Adrenal gland (tissue), 12 donors: Measurements from ENCODE around the gene TMEM8B. TPM values are rescaled to one million over a fixed set of nuclear protein-coding genes. Genes with fewer than 3 reads are reported as not detected.
A peak's percentile ranks its signal among the peaks of the same experiment; 100 is the strongest.
"Not testable (repeated sequence)": the region's sequence is repeated elsewhere in the genome, so short reads cannot be mapped to it uniquely, and the experiment has no call there.

Experiments
- DNase-seq, 7 donors: peaks; one replicate each; pipeline ENCODE4 v3.0.0-alpha.2; 2019 to 2020
- H3K27ac ChIP-seq, 5 donors: fragments of 200-600 bp; sonication (generic) in 4 of 5; 1 replicate in 3 of 5; 2 replicates in 2 of 5; pipeline versions ENCODE4 v1.5.1 to v1.8.0; 2016 to 2020; ENCODE audit warnings: mild to moderate bottlenecking in 1 of 5
- H3K27me3 ChIP-seq: fragments of 200-600 bp; 2 replicates; pipeline ENCODE4 v1.8.0; 2021
- H3K36me3 ChIP-seq, 2 donors: fragments of 200-600 bp; replicated peaks in 1 of 2; 1 replicate in 1 of 2; 2 replicates in 1 of 2; pipeline versions ENCODE4 v1.5.1 to v1.8.0; 2018 to 2022
- H3K4me1 ChIP-seq, 2 donors: fragments of 200-600 bp; replicated peaks in 1 of 2; 1 replicate in 1 of 2; 2 replicates in 1 of 2; pipeline versions ENCODE4 v1.5.1 to v1.8.0; 2018 to 2021
- H3K4me3 ChIP-seq, 4 donors: fragments of 200-600 bp; sonication (generic) in 3 of 4; one replicate each; pipeline ENCODE4 v1.5.1; 2016 to 2018
- H3K9me3 ChIP-seq, 3 donors: fragments of 200-600 bp; sonication (generic) in 1 of 3; replicated peaks in 1 of 3; 1 replicate in 2 of 3; 2 replicates in 1 of 3; pipeline versions ENCODE4 v1.5.1 to v1.8.0; 2016 to 2021
- POLR2A ChIP-seq, 2 donors: fragments of 450-650 bp; IDR thresholded peaks; one replicate each; pipeline ENCODE4 v1.6.1; 2017; ENCODE audit warnings: antibody characterized with exemption in 2 of 2, mild to moderate bottlenecking in 2 of 2, moderate library complexity in 1 of 2
- WGBS, 4 donors: extraction: QIAGEN DNeasy Blood & Tissue Kit in 2 of 4; methylation state at CpG; one replicate each; pipeline versions ENCODE4 v1.1.5 to v1.1.7; 2013 to 2017; 5-methylcytosine and 5-hydroxymethylcytosine counted together
- intact Hi-C, 2 donors: fragments of 100-400 bp; cut with DNase I; formaldehyde crosslinking; loops; one replicate each; pipeline versions ENCODE4 v1.14.1 to v1.15.0; 2022 to 2023
- polyA plus RNA-seq, 3 donors: library from polyadenylated mRNA; stranded (reverse); fragments of 200-250 nt in 2 of 3; fragments of 350-450 nt in 1 of 3; fragmentation: Illumina TruSeq in 1 of 3; extraction: RNeasy Lipid Tissue Mini Kit (QIAGEN cat#74804) in 1 of 3; gene quantifications; one replicate each; pipeline ENCODE4 v1.2.3, GENCODE V29; 2013 to 2014
- small RNA-seq, 2 donors: library from RNA; depleted of rRNA; stranded (forward); fragments of <200 nt; gene quantifications; one replicate each; pipeline ENCODE3, GENCODE V24; 2016
- total RNA-seq, 9 donors: library from RNA; depleted of rRNA in 4 of 9; stranded (reverse); fragments of >200 nt in 4 of 9; fragments of 120-200 nt in 1 of 9; fragmentation: NEBNext Ultra II Directional in 1 of 9; extraction: Animal tissue kit (Norgen Biotek cat#: 25700) in 1 of 9; gene quantifications; one replicate each; pipeline versions ENCODE4 v1.1.0 to v1.2.4, GENCODE V29; 2013 to 2023
- TF ChIP-seq, protein P1 (sequence below), 6 experiments: fragments of 450-650 bp in 4 of 6; fragments of 200-600 bp in 2 of 6; sonication (generic) in 1 of 6; IDR thresholded peaks; 1 replicate in 5 of 6; 2 replicates in 1 of 6; pipeline versions ENCODE4 v1.5.1 to v1.8.0; 2016 to 2021; ENCODE audit warnings: antibody characterized with exemption in 6 of 6, mild to moderate bottlenecking in 2 of 6, moderate library complexity in 1 of 6
- donor health status: healthy with polysubstance abuse.
- donor health status: Bipolar disorder and iron deficiency.
- donor health status: DM: yes; HTN: yes; CAD: no.
- donor health status: DM: no; HTN: no; CAD: no.
- donor health status: DM: no; HTN: no; CAD: no.
- donor health status: DM: yes; HTN: yes; CAD: no.

Gene TMEM8B
- total and polyA plus RNA-seq, 12 donors = 5.5 to 43.6 (median 19.8) TPM

DNA sequence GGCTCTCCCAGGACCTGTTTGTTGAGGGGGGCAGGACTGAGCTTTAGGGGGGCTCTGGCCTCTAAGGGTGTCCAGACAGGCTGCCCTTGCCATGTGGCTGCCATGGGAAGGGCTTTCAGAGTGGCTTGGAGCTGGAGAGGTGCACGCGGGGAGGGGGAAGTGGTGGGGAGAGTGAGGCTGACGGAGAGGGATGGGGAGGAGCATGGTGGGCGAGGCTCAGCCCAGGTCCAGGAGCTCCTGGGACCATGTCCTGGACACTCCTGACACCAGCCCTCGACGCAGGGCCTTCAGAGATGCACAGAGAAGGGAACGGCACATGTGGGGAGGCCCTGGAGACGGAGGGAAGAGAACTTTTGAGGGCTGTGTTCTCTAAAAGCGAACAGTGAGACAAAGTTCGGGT lies 82.7 kb downstream of the TMEM8B start:
- Histone ChIP-seq H3K36me3 (no peaks in the 10 kb centered on the region), H3K9me3 (no peaks in the 10 kb centered on the region), H3K4me1 (peaks cover 31 to 41% of the 10 kb centered on the region in 2 donors), H3K27me3 (no peaks in the 10 kb centered on the region), H3K27ac (peak overlapping the region in 1 of 5 donors; percentile 31), H3K4me3 (no peak overlapping the region)
- WGBS, 4 donors = 77 to 89% (median 82%) methylated on average over 10 of the region's 10 CpGs
- TF ChIP-seq, protein P1, sequence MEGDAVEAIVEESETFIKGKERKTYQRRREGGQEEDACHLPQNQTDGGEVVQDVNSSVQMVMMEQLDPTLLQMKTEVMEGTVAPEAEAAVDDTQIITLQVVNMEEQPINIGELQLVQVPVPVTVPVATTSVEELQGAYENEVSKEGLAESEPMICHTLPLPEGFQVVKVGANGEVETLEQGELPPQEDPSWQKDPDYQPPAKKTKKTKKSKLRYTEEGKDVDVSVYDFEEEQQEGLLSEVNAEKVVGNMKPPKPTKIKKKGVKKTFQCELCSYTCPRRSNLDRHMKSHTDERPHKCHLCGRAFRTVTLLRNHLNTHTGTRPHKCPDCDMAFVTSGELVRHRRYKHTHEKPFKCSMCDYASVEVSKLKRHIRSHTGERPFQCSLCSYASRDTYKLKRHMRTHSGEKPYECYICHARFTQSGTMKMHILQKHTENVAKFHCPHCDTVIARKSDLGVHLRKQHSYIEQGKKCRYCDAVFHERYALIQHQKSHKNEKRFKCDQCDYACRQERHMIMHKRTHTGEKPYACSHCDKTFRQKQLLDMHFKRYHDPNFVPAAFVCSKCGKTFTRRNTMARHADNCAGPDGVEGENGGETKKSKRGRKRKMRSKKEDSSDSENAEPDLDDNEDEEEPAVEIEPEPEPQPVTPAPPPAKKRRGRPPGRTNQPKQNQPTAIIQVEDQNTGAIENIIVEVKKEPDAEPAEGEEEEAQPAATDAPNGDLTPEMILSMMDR (IDR thresholded peaks at IDR 0.05) = no peak
- TF ChIP-seq POLR2A (IDR thresholded peaks at IDR 0.05) = no peak
- no peak for DNase-seq
- intact Hi-C loops = no loop called here

DNA sequence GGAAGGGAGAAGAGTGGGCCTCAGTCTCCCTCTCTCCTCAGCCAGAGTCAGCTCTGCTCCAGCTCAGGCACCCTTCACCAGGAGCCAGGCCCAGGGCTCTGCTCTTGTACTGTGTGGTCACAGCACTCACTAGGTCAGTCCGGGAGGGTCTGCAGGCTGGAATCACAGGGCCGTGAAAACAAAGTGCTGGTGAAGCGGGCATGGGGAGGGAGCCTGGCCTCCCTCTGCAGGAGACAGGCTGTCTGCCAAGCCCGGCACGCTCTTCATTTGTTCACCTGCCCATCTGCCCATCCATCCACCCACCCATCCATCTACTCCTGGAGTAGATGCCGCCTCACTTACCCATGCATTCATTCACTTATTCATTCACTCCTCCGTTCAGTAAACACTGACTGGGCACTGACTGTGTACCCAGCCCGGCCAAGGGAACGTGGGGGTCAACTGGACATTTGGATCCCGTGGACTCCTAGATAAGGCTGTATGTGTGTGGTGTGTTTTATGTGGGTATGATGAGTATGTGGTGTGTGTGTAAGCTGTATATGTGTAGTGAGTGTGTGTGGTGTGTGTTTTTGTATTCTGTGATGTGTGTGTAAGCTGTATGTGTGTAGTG lies 83.9 kb downstream of the TMEM8B start:
- Histone ChIP-seq H3K27me3 (no peaks in the 10 kb centered on the region), H3K4me3 (no peak overlapping the region), H3K9me3 (no peaks in the 10 kb centered on the region), H3K36me3 (no peaks in the 10 kb centered on the region), H3K4me1 (peaks cover 21 to 29% of the 10 kb centered on the region in 2 donors), H3K27ac (peak overlapping the region in 1 of 5 donors; percentile 14)
- WGBS, 4 donors = 83 to 91% (median 87%) methylated on average over 10 of the region's 10 CpGs
- DNase-seq = no peak
- intact Hi-C loops = no loop called here
- TF ChIP-seq, protein P1 (IDR thresholded peaks at IDR 0.05) = no peak
- TF ChIP-seq POLR2A (IDR thresholded peaks at IDR 0.05) = no peak

GRCh38 chr9:35913429-35913828 lies 84.4 kb downstream of the TMEM8B start:
- H3K27ac ChIP-seq, intact Hi-C loops, H3K36me3 ChIP-seq, H3K4me3 ChIP-seq, H3K9me3 ChIP-seq, H3K27me3 ChIP-seq, DNase-seq: not testable (repeated sequence)
- peaks cover 16 to 24% of the 10 kb centered on the region in 2 donors for H3K4me1 ChIP-seq

DNA sequence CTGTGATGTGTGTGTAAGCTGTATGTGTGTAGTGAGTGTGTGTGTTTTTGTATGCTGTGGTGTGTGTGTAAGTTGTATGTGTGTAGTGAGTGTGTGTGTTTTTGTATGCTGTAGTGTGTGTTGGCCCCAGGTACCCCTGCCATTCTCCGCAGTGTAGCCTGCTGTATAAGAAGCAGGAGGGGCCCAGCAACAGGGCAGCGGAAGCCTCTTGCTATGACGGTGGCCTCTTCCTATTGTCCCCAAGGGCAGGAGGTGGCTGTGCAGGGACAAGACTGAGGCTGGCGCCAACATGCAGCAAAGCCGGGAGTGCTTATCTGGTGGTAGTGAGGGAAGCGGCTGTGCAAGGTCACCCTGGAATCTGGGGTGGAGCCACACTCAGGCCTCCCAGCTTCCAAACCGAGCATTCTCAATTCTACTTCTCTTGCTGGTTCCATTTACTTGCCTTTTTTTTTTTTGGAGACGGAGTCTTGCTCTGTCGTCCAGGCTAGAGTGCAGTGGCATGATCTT lies 85.3 kb downstream of the TMEM8B start:
- DNase-seq = peak; percentile 80 to 96 (median 94)
- Histone ChIP-seq H3K4me3 (no peak overlapping the region), H3K27ac (peak overlapping the region in 4 of 5 donors; percentile 39 to 71 (median 52)), H3K27me3 (no peaks in the 10 kb centered on the region), H3K4me1 (peaks cover 8 to 14% of the 10 kb centered on the region in 2 donors), H3K36me3 (no peaks in the 10 kb centered on the region), H3K9me3 (no peaks in the 10 kb centered on the region)
- intact Hi-C loops = no loop called here
- WGBS, 4 donors = 12 to 21% (median 14%) methylated on average over 6 to 9 of the region's 9 CpGs
- peak in 1 of 2 donors; percentile 62 for TF ChIP-seq POLR2A (IDR thresholded peaks at IDR 0.05)
- TF ChIP-seq, protein P1 (IDR thresholded peaks at IDR 0.05) = no peak

Small RNA genes lying within 50 kb of the gene (small RNA-seq; reads per million reads assigned to genes)
- 0 to 0.36 reads per million in 2 donors for gene HINT2

Other genes starting within 250 kb of the TMEM8B start
- 100 to 1,000 TPM in 1 of 9 donors, 10 to 100 TPM in 8; 25.9 to 189 (median 56.5) TPM for gene TESK1, start 224.0 kb upstream of the TMEM8B start, total RNA-seq
- 100 to 1,000 TPM in 2 of 3 donors, 10 to 100 TPM in 1; 68.6 to 159 (median 152) TPM for gene TESK1, start 224.0 kb upstream of the TMEM8B start, polyA plus RNA-seq
- 1 to 10 TPM in 8 of 9 donors, under 1 TPM in 1; 0.69 to 8.0 (median 3.9) TPM for gene CD72, start 210.8 kb upstream of the TMEM8B start, total RNA-seq
- 10 to 100 TPM in 1 of 3 donors, 1 to 10 TPM in 2; 1.3 to 18.5 (median 7.4) TPM for gene CD72, start 210.8 kb upstream of the TMEM8B start, polyA plus RNA-seq
- gene SIT1, start 178.3 kb upstream of the TMEM8B start, total RNA-seq = 1 to 10 TPM in 4 of 9 donors, under 1 TPM in 4, not detected in 1; 0.06 to 2.1 (median 0.86) TPM
- gene SIT1, start 178.3 kb upstream of the TMEM8B start, polyA plus RNA-seq = 1 to 10 TPM in 1 of 3 donors, under 1 TPM in 1, not detected in 1; 0.37 to 1.0 TPM
- over 10,000 TPM in 5 of 9 donors, 1,000 to 10,000 TPM in 3, 100 to 1,000 TPM in 1; 885 to 23,366 (median 10,611) TPM for gene RMRP, start 171.2 kb upstream of the TMEM8B start, total RNA-seq
- gene RMRP, start 171.2 kb upstream of the TMEM8B start, polyA plus RNA-seq = 1,000 to 10,000 TPM in 2 of 3 donors, not detected in 1; 1,807 to 2,186 TPM
- gene CCDC107, start 170.9 kb upstream of the TMEM8B start, total RNA-seq = 10 to 100 TPM; 27.9 to 55.0 (median 39.6) TPM
- 100 to 1,000 TPM in 2 of 3 donors, 10 to 100 TPM in 1; 53.6 to 198 (median 169) TPM for gene CCDC107, start 170.9 kb upstream of the TMEM8B start, polyA plus RNA-seq
- gene ARHGEF39, start 164.0 kb upstream of the TMEM8B start, total RNA-seq = 10 to 100 TPM in 1 of 9 donors, 1 to 10 TPM in 3, under 1 TPM in 5; 0.42 to 18.4 (median 0.96) TPM
- 1 to 10 TPM; 1.2 to 4.0 (median 1.5) TPM for gene ARHGEF39, start 164.0 kb upstream of the TMEM8B start, polyA plus RNA-seq
- gene CA9, start 155.3 kb upstream of the TMEM8B start, total RNA-seq = 10 to 100 TPM in 1 of 9 donors, 1 to 10 TPM in 5, under 1 TPM in 3; 0.28 to 13.7 (median 2.0) TPM
- gene CA9, start 155.3 kb upstream of the TMEM8B start, polyA plus RNA-seq = 1 to 10 TPM in 2 of 3 donors, under 1 TPM in 1; 0.31 to 1.4 (median 1.3) TPM
- 100 to 1,000 TPM; 188 to 654 (median 368) TPM for gene TPM2, start 139.3 kb upstream of the TMEM8B start, total RNA-seq
- gene TPM2, start 139.3 kb upstream of the TMEM8B start, polyA plus RNA-seq = 1,000 to 10,000 TPM in 2 of 3 donors, 100 to 1,000 TPM in 1; 462 to 1,472 (median 1,350) TPM
- gene TLN1, start 97.0 kb upstream of the TMEM8B start, total RNA-seq = 100 to 1,000 TPM; 157 to 565 (median 372) TPM
- gene TLN1, start 97.0 kb upstream of the TMEM8B start, polyA plus RNA-seq = 100 to 1,000 TPM; 165 to 232 (median 178) TPM
- gene CREB3, start 96.6 kb upstream of the TMEM8B start, total RNA-seq = 100 to 1,000 TPM in 1 of 9 donors, 10 to 100 TPM in 8; 47.0 to 142 (median 60.3) TPM
- 100 to 1,000 TPM in 1 of 3 donors, 10 to 100 TPM in 2; 47.6 to 113 (median 52.0) TPM for gene CREB3, start 96.6 kb upstream of the TMEM8B start, polyA plus RNA-seq
- gene GBA2, start 80.0 kb upstream of the TMEM8B start, total RNA-seq = 10 to 100 TPM; 28.5 to 74.5 (median 52.4) TPM
- gene GBA2, start 80.0 kb upstream of the TMEM8B start, polyA plus RNA-seq = 10 to 100 TPM; 42.4 to 84.8 (median 79.0) TPM
- 10 to 100 TPM; 17.1 to 41.2 (median 23.3) TPM for gene RGP1, start 79.9 kb upstream of the TMEM8B start, total RNA-seq
- 10 to 100 TPM in 2 of 3 donors, 1 to 10 TPM in 1; 6.4 to 24.7 (median 13.5) TPM for gene RGP1, start 79.9 kb upstream of the TMEM8B start, polyA plus RNA-seq
- gene MSMP, start 75.0 kb upstream of the TMEM8B start, total RNA-seq = 1 to 10 TPM in 2 of 9 donors, not detected in 7; 1.1 to 2.0 TPM
- gene MSMP, start 75.0 kb upstream of the TMEM8B start, polyA plus RNA-seq = 1 to 10 TPM in 1 of 3 donors, under 1 TPM in 1, not detected in 1; 0.56 to 1.3 TPM
- 10 to 100 TPM in 8 of 9 donors, 1 to 10 TPM in 1; 5.6 to 69.9 (median 21.5) TPM for gene NPR2, start 37.6 kb upstream of the TMEM8B start, total RNA-seq
- gene NPR2, start 37.6 kb upstream of the TMEM8B start, polyA plus RNA-seq = 10 to 100 TPM; 13.5 to 46.4 (median 39.0) TPM
- 1 to 10 TPM in 8 of 9 donors, under 1 TPM in 1; 0.98 to 3.6 (median 2.3) TPM for gene SPAG8, start 17.0 kb upstream of the TMEM8B start, total RNA-seq
- gene SPAG8, start 17.0 kb upstream of the TMEM8B start, polyA plus RNA-seq = 1 to 10 TPM; 1.2 to 9.2 (median 4.2) TPM
- gene HINT2, start 14.2 kb upstream of the TMEM8B start, total RNA-seq = 10 to 100 TPM; 27.6 to 99.6 (median 78.7) TPM
- gene HINT2, start 14.2 kb upstream of the TMEM8B start, polyA plus RNA-seq = 100 to 1,000 TPM in 2 of 3 donors, 10 to 100 TPM in 1; 83.5 to 199 (median 119) TPM
- under 1 TPM in 1 of 9 donors, not detected in 8; 0.22 TPM for gene FAM221B, start 496 bp upstream of the TMEM8B start, total RNA-seq
- under 1 TPM in 2 of 3 donors, not detected in 1; 0.07 to 0.16 TPM for gene FAM221B, start 496 bp upstream of the TMEM8B start, polyA plus RNA-seq
- gene OR13J1, start 41.2 kb downstream of the TMEM8B start, total RNA-seq = not detected
- not detected for gene OR13J1, start 41.2 kb downstream of the TMEM8B start, polyA plus RNA-seq
- 1 to 10 TPM in 5 of 9 donors, under 1 TPM in 2, not detected in 2; 0.35 to 5.9 (median 1.9) TPM for gene HRCT1, start 77.0 kb downstream of the TMEM8B start, total RNA-seq
- 1 to 10 TPM in 2 of 3 donors, not detected in 1; 1.1 to 1.5 TPM for gene HRCT1, start 77.0 kb downstream of the TMEM8B start, polyA plus RNA-seq
- gene SPAAR, start 80.3 kb downstream of the TMEM8B start, total RNA-seq = 1 to 10 TPM in 7 of 9 donors, under 1 TPM in 2; 0.54 to 3.6 (median 2.0) TPM
- 1 to 10 TPM; 2.0 to 3.3 (median 2.6) TPM for gene SPAAR, start 80.3 kb downstream of the TMEM8B start, polyA plus RNA-seq
- not detected for gene OR2S2, start 128.9 kb downstream of the TMEM8B start, total RNA-seq
- gene OR2S2, start 128.9 kb downstream of the TMEM8B start, polyA plus RNA-seq = not detected
- 10 to 100 TPM in 5 of 9 donors, 1 to 10 TPM in 4; 6.7 to 15.8 (median 11.0) TPM for gene RECK, start 207.7 kb downstream of the TMEM8B start, total RNA-seq
- gene RECK, start 207.7 kb downstream of the TMEM8B start, polyA plus RNA-seq = 1 to 10 TPM; 4.1 to 9.4 (median 5.8) TPM